Liver (tissue), 3 donors: ENCODE results near the gene NDOR1.

Experiments
- ATF3 ChIP-seq: IDR thresholded peaks from 2 replicates; pipeline ENCODE4 v1.6.1; 2016; ENCODE audit warnings: antibody characterized with exemption
- RAD21 ChIP-seq, 2 donors: IDR thresholded peaks; 2 replicates each; pipeline ENCODE4 v1.6.1; 2016; ENCODE audit warnings: antibody characterized with exemption in 2 of 2, mild to moderate bottlenecking in 2 of 2
- SP1 ChIP-seq: IDR thresholded peaks from 2 replicates; pipeline ENCODE4 v1.6.1; 2018; ENCODE audit warnings: antibody characterized with exemption, mild to moderate bottlenecking
- TF ChIP-seq, protein P1 (sequence below): fragments of 150-350 bp; IDR thresholded peaks from 2 replicates; pipeline ENCODE4 v1.5.1; 2017; ENCODE audit warnings: improper control_type of control experiment, low read depth, low read length; ENCODE audit not compliant: missing input control
- TF ChIP-seq, protein P2 (sequence below): IDR thresholded peaks from 2 replicates; pipeline ENCODE4 v1.6.1; 2016; ENCODE audit warnings: antibody characterized with exemption, mild to moderate bottlenecking
- donor health status: healthy.
- donor health status: healthy.

GRCh38 chr9:137216188-137216965, 10.9 kb downstream of the NDOR1 start:
- TF ChIP-seq RAD21 (IDR thresholded peaks at IDR 0.05) (no peak), ATF3 (no peak), SP1 (no peak)
- TF ChIP-seq, protein P1, sequence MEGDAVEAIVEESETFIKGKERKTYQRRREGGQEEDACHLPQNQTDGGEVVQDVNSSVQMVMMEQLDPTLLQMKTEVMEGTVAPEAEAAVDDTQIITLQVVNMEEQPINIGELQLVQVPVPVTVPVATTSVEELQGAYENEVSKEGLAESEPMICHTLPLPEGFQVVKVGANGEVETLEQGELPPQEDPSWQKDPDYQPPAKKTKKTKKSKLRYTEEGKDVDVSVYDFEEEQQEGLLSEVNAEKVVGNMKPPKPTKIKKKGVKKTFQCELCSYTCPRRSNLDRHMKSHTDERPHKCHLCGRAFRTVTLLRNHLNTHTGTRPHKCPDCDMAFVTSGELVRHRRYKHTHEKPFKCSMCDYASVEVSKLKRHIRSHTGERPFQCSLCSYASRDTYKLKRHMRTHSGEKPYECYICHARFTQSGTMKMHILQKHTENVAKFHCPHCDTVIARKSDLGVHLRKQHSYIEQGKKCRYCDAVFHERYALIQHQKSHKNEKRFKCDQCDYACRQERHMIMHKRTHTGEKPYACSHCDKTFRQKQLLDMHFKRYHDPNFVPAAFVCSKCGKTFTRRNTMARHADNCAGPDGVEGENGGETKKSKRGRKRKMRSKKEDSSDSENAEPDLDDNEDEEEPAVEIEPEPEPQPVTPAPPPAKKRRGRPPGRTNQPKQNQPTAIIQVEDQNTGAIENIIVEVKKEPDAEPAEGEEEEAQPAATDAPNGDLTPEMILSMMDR: no peak
- TF ChIP-seq, protein P2, sequence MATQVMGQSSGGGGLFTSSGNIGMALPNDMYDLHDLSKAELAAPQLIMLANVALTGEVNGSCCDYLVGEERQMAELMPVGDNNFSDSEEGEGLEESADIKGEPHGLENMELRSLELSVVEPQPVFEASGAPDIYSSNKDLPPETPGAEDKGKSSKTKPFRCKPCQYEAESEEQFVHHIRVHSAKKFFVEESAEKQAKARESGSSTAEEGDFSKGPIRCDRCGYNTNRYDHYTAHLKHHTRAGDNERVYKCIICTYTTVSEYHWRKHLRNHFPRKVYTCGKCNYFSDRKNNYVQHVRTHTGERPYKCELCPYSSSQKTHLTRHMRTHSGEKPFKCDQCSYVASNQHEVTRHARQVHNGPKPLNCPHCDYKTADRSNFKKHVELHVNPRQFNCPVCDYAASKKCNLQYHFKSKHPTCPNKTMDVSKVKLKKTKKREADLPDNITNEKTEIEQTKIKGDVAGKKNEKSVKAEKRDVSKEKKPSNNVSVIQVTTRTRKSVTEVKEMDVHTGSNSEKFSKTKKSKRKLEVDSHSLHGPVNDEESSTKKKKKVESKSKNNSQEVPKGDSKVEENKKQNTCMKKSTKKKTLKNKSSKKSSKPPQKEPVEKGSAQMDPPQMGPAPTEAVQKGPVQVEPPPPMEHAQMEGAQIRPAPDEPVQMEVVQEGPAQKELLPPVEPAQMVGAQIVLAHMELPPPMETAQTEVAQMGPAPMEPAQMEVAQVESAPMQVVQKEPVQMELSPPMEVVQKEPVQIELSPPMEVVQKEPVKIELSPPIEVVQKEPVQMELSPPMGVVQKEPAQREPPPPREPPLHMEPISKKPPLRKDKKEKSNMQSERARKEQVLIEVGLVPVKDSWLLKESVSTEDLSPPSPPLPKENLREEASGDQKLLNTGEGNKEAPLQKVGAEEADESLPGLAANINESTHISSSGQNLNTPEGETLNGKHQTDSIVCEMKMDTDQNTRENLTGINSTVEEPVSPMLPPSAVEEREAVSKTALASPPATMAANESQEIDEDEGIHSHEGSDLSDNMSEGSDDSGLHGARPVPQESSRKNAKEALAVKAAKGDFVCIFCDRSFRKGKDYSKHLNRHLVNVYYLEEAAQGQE: no peak
